B cell (primary cell): Measurements from ENCODE around the gene COL5A2.

Source experiments
- EZH2 ChIP-seq: IDR thresholded peaks from 2 replicates; pipeline ENCODE4 v1.6.1; 2012; ENCODE audit warnings: borderline replicate concordance, low read depth, mild to moderate bottlenecking, moderate library complexity, low read length; ENCODE audit not compliant: insufficient read depth, poor library complexity, severe bottlenecking
- TF ChIP-seq, protein P1 (sequence below): fragments of 200-600 bp; IDR thresholded peaks from one replicate; pipeline ENCODE4 v1.8.0; 2022; ENCODE audit warnings: antibody characterized with exemption, mild to moderate bottlenecking

DNA sequence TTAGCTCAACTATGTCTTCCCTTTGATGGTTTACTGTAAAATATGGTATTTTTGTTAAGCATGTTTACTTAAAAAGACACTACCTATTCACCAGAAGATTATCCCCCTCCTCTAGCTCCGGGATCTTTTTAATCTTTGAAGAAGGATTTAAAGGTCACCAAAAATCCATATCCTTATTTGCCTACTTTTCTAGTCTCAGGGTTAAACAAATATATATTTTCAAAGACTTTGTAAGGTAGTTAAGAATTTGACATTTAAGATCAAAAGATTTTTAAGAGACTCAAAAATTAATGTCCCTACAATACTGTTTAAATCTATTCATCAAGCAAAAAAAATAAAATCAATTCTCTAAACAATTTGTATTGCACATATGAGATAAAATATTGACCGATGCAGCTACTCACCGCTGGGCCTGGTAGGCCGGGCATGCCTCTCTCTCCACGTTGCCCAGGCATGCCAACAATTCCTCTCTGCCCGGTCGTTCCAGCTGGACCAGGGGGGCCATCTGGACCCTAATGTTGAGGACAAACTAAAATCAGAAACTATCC lies 129.3 kb downstream of the COL5A2 start:
- TF ChIP-seq, protein P1, sequence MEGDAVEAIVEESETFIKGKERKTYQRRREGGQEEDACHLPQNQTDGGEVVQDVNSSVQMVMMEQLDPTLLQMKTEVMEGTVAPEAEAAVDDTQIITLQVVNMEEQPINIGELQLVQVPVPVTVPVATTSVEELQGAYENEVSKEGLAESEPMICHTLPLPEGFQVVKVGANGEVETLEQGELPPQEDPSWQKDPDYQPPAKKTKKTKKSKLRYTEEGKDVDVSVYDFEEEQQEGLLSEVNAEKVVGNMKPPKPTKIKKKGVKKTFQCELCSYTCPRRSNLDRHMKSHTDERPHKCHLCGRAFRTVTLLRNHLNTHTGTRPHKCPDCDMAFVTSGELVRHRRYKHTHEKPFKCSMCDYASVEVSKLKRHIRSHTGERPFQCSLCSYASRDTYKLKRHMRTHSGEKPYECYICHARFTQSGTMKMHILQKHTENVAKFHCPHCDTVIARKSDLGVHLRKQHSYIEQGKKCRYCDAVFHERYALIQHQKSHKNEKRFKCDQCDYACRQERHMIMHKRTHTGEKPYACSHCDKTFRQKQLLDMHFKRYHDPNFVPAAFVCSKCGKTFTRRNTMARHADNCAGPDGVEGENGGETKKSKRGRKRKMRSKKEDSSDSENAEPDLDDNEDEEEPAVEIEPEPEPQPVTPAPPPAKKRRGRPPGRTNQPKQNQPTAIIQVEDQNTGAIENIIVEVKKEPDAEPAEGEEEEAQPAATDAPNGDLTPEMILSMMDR: no peak
- TF ChIP-seq EZH2: no peak
